ENCODE measurements around the gene DAAM2.
A peak's percentile ranks its signal among the peaks of the same experiment; 100 is the strongest.

The DAAM2 gene

DNA sequence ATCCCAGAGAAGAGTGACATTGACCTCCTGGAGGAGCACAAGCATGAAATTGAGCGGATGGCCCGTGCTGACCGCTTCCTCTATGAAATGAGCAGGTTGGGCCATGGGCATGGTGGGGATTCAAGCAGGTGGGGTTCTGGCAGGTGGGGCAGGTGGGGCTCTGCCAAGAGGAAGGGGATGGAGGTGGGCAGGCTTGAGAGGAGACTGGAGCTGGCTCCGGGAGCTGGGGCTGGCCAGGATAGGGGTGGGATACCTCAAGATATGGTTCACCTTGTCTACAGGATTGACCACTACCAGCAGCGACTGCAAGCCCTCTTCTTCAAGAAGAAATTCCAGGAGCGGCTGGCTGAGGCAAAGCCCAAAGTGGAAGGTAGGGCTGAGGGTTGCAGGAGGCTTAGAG is 99.2 kb downstream of the DAAM2 start:
- DNase-seq = no peak

DNA sequence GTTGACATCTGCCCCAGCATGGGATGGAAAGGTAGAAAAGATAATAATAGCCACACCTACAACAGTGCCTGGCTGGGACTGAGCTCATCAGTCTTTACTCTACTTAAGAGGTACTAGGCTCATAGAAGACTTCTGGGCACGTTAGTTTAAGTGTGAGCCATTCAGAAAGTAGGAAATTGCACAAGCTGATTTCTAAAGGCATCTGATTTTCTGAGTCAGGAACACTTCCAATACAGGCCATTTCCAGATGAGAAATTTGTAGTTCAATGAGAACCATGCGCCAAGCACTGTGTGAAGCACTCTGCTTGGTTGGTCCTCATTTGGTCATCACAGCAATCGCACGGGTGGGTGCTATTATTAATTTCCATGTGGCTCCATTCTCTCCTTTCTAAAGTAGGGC is 99.8 kb downstream of the DAAM2 start:
- DNase-seq = no peak

DNA sequence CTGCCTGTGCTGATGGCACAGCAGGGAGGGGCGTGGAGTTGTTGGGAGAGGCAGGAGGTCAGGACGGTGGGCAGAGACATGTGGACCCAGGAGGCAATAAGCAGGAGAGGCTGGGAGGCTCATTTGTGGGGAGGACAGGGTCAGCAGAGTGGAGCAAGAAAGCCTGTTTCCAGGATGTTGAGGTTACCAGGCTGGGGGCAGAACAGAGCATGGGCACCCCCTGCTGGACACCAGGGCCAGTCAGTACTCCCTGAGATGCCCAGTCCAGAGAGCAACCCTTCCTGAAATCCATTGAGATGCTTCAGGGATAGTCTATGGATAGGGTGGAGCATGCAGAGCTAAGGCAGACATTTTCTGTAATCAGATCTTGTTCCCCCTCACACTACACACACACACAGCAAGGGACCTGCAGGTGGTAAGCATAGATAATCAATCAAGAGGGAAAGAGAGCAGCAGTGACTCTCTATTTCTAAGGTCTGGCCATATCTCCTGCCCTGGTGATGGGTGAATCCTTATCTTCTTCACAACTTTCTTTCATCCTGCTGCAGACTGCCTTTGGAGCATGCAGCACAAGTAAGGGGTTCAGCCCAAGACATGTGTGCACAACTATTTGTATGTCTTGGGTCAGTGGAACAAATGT is 100.4 kb downstream of the DAAM2 start:
- DNase-seq = no peak

DNA sequence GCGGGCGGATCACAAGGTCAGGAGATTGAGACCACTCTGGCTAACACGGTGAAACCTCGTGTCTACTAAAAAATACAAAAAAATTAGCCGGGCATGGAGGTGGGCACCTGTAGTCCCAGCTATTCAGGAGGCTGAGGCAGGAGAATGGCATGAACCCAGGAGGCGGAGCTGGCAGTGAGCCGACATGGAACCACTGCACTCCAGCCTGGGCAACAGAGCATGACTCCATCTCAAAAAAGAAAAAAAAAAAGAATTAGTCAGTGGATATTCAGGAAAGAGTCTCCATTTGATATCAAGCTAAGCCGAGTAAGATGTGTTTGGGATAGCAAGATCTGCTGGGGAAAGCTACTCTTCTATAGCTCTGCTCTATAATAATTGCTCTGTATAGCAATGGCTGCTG is 101.1 kb downstream of the DAAM2 start:
- no peak for DNase-seq

DNA sequence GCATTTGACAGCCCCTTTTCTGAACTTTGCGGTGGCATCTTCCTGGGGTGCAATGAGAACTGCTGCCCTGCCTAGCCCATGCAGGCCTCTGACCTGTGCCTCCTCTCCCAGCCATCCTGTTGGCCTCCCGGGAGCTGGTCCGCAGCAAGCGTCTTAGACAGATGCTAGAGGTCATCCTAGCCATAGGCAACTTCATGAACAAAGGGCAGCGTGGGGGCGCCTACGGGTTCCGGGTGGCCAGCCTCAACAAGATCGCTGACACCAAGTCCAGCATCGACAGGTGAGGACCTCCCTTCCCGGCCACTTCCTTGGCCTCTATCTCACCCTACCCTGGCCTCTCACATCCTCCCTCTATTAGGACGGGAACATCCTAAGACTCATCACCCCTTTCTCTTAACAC is 104.5 kb downstream of the DAAM2 start:
- no peak for DNase-seq

DNA sequence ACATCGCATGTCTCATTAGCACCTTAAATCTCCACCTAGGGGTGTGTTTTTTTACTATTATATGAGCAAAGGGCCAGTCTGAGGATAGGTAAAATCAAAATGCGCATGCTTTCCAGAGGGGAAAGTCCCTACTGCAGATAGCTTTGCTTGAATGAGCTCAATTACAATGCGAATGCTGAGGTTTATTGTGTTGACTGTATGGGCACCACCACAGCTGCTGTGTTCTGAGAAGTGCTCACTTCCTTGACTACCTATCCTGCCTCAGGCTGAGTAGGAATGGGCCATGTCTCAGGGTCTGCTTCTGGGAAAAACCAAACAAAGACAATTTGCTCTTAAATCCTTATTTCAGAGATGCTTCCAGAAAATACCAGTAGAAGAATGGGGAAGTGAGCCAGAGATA is 105.5 kb downstream of the DAAM2 start:
- no peak for DNase-seq

DNA sequence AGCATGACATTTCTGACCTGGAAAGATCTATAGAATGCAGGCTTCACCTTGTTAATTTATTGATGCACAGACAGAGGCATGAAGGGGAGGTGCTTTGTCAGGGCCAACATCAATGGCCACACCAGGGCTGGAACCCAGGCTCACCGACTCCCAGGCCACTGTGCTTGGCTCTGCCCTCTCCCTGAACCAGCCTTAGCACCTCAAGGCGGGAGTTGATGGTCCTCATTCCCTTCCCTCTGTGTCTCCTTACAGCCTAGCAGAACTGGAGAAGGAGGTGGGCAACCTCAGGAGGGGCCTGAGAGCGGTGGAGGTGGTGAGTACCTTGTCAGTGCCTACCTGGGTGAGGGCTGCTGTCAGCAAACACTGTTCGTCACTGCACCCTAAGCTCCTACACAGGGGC is 106.4 kb downstream of the DAAM2 start:
- DNase-seq = no peak

DNA sequence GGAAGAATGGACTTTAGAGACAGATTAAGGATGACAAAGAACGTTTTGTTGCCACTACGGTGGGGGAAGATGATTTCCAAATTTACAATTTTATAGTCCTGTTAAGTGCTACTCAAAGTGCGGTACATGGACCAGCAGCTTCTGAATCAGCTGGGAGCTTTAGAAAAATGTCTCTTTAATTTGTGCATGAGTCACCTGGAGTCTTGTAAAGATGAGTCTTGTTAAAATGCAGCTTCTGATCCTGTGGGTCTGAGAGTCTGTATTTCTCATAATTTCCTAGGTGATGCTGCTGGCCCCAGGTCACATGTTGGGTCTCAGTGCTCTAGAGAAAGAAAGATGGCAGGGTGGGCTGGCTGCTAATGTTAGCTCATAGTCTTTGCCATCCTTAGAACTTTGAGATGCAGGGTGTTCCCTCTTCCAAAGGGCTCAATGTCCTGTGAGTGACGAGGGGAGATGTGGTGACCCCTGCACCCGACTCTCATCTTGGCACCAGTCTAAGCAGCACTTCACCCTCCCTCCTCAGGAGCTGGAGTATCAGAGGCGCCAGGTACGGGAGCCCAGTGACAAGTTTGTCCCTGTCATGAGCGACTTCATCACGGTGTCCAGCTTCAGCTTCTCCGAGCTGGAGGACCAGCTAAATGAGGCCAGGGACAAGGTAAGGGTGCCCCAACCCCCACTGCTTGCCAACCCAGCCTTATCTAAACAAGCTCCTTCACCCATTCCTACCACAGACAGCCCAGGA is 107.5 kb downstream of the DAAM2 start:
- DNase-seq = no peak

DNA sequence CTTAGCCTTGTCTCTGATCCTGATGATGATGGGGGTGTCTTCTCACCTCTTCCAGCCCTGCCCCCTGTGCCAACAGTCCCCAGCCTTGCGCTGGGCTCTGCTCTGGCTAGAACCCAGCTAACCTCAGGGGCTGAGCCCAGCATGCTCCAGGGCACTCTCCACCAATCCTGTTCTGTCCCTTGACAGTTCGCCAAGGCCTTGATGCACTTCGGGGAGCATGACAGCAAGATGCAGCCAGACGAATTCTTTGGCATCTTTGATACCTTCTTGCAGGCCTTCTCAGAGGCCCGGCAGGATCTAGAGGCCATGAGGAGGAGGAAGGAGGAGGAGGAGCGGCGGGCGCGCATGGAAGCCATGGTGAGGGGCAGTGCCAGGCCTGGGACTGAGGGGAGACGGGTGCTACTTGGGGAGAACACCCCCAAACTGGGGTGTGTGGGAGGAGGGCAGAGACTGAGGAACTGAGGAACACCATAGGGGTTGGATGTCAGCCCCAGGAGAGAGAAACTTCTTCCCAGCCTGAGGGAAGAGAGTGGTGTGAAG is 109.0 kb downstream of the DAAM2 start:
- DNase-seq = no peak

DNA sequence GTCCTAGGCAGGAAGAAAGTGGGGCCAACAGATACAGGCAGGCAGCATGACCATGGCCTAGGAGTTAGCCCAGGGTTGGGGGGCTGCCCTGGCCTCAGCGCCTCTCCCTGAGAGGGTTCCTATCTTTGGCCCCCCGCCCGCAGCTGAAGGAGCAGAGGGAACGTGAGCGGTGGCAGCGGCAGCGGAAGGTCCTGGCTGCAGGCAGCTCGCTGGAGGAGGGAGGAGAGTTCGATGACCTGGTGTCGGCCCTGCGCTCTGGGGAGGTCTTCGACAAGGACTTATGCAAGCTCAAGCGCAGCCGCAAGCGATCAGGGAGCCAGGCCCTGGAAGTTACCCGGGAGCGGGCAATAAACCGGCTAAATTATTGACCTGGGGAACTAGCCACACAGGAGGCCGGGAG is 109.5 kb downstream of the DAAM2 start:
- no peak for DNase-seq

DNA sequence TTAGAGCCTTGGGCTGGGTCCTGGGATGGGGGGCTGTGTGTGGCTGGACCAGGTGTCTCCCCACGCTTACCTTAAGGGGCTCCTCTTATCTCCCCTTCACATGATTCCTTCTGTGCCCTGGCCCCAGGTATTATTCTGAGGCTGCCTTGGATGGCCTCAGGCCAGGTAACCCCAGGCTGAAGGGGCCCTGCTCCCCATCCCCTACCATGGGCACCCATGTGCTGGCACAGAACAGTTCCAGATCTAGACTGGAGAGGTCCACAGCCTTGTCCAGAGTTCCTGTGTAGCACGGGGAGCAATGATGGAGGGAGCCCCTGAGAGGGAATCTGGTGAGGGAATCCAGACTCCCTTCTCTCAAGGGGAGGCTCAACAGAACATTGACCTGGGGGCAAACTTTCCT is 110.0 kb downstream of the DAAM2 start:
- no peak for DNase-seq

DNA sequence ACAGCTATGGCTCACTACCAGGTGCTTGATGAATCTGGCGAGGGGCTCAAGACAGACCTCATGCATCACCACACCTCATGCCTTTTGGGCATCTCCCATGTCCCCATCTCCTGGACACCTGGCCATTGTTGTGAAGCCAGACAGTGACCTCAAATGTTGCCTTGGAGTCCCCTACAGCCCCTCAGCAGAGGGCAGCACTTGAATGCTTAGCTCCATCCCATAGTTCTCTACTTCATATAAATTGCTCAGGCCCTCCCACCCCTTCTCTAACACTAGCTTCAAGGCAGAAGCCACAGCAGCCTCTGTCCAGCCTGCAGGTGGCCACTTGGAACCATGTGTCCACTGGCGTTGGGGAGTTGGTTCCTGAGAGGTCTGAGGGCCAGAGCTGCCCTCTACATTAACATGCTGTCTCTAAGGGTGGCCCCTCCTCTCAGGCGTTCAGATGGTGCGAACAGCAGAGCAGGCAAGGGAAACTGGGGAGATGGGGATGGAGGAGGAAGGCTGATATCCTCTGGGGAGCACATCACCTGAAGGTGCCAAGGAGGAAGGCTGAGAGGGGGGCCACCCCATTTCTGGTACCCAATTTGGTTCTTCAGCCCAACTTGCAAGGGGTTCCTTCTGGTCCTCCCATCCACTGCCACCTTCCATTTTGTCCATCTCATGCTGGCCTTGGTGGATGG is 110.8 kb downstream of the DAAM2 start:
- DNase-seq = no peak

DNA sequence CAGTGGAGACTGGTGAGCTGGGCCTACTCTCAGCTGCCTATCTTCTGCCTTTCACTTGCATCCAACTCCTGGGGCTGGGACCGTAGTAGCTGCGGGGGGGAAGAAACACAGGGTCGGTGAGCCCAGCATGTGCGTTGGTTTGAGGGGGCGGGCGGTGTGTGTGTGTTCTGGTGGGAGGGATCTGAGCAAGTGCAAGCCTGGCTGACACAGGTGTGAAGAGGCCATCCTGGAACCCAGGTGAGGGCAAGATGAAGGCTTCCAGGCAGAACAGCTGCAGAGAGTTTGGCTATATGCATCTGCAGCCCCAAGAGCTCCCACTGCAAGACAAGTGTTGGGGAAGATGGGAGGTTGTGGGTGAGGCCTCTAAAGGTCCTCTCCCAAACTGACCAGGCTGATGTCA is 111.5 kb downstream of the DAAM2 start:
- no peak for DNase-seq

DNA sequence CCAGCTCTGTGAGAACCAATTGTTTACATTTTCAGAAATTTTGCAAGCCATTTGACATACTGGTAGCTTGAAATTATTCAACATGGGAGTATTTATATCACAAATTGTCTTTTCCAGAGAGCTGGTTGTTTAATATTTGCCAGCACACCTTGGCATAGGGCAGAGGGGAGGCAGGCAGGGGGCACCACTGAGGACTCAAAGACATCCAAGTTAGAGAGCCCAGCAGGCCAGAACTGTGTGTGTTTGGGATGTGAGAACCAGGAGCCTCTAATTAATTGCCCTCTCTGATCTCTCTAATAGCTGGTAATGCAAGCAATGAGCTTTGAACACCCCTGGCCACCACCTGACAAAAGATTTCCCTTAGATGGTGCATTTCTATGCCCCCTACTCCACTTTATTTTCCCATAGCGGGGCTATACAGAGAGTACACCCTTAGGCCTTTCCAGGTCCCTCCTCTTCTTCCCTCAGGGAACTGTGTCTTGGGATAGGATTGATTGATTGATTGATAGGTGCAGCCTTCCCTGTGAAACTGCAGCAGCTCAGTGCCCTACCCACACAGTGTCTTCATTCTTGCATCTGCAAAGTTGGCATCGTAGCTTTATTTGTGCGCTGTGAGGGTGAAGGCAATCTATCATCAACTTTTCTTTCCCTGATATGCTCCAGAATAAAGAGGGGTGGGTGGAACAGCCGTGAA is 112.9 kb downstream of the DAAM2 start:
- no peak for DNase-seq

DNA sequence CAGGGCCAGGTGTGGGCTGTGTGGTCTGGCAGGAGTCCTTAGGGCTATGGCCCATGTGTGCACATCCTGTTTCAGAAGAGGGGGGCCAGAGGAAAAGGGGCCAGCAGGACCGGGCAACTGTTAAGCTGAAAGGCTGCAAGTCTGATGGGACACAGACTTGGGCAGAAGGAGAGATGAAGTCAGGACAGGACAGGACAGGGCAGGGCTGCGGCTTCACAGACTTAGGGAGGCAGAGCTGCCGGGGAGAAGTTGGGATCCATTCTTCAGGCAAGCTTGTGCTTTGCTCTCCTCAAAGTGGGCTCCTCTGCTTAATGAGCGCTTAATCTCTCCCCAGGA is 113.4 kb downstream of the DAAM2 start:
- no peak for DNase-seq

DNA sequence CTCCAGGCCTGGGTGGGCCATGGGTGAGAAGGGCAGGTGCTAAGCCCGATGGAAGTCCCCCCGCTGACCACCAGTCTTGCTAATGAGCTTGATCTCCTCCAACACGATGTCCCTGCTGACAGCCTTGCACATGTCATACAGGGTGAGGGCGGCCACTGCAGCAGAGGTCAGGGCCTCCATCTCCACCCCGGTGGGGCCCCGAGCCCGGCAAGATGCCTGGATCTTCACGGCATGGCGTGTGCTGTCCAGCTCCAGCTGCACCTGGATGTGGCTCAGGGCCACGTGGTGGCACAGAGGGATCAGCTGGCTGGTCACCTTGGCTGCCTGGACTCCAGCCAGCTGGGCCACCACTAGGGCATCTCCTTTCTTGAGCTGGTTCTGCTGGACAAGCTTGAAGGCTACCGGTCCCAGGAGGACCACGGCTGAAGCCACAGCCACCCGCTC is 114.2 kb downstream of the DAAM2 start:
- no peak for DNase-seq

DNA sequence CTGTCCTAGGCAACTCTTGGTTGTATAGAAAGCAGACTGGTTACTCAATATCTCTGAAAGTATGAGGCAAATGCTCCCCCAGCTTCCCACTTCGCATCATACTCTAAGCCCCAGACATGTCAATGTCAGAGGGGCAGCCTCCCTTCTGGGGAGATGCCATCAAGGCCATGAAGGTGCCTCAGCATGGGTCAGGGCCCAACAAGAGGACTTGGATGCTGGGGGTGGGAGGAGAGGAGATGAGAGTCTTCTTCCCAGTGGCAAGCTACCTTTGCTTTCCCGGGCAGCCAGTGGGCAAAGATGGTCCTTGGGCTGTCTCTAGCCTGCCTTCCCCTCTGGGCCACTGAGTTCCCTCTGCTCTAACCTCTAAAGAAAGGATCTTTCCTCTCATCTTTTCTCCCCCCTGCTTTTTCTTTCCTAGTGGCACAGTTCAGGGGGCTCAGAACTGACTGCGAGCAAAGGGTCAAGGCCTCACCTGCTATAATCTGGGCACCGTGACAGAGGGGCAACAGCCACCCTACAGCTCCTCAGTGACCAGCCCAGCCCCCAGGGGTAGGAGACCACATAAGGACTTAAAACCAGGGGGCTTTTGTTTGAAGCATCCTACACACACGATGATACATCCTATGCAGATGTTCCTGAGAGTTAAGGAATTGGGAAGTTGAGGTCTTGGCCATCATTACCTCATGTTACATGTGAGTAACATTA is 115.8 kb downstream of the DAAM2 start:
- DNase-seq = no peak

DNA sequence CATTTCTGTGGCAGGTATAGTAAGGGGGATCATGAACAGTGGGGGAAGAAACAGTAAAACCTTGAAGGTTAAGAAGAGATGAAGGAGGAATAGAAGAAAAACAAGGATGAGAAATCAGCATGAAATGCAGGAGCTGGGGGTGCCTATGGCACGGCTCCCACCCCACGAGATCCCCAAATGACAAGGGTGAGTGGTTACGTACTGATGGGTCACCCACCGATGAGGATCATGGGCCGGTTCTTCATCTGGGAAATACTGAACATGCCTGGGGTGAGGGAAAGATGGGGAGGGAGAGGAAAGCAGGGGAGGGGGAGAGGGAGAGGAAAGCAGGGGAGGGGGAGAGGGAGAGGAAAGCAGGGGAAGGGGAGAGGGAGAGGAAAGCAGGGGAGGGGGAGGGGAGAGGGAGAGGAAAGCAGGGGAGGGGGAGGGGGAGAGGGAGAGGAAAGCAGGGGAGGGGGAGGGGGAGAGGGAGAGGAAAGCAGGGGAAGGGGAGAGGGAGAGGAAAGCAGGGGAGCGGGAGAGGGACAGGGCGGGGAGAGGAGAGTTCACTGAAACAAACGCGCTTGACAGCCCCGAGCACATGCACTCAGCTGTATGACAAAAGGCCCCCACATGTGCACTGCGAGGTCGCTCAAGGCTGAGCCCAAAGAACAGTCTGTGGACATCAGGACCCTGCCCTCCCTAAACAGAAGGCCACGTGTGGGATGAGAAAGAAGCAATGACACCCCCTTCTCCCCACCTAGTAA is 116.8 kb downstream of the DAAM2 start:
- DNase-seq = no peak

DNA sequence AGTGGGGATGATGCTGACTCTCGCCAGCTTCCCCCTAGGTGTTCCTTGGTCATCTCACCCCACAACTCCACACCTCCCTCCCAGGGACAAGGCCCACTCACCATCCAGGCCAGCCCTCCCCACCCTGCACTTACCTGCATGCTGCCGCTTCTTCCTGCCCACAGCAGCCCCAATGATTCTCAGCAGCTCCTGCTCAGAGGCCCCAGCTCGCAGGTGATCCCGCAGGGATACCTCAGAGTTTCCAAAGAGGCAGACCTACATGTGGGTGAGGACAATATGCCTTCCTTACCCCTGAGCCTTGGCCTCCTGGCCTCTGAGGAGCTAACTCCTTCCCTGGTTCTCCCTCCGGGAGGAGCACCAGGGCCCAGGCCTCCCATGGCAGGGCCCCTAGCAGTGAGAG is 117.5 kb downstream of the DAAM2 start:
- no peak for DNase-seq

DNA sequence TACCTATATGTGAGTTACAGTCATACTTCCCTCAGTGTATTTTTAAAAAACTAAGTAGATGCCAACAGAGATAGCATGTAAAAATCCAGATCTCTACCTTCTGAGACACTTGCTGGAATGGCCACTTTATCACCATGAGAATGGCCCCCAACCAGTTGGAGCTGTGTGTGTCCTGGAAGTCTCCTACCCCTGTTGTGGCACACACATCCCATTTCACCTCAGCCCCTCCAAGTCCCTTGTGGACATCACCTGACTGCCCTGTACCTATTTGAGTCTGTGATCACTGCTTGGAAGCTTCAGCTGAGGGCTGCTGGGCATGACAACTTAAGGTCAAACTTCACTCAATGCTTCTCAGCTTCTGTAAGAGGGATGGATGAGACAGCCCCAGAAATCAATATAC is 118.0 kb downstream of the DAAM2 start:
- DNase-seq = no peak

DNA sequence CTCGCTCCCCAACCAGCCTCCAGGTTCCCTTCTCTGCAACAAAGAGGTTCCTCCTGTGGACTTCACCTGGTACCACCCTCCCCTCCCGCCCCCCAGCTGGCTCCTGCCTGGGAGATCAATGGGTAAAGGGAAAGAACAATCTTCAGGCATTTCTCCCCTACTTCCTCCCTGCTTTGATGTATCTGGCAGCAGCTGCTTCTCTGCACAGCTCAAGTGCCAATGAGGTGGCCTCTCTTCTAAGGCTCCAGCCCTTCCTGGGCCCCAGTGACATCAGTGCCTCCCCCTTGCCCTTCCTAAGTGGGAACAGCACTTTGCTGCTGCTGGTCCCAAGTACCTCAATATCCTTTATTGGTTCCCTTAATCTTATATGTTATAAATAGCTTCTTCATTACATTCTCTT is 118.6 kb downstream of the DAAM2 start:
- no peak for DNase-seq

DNA sequence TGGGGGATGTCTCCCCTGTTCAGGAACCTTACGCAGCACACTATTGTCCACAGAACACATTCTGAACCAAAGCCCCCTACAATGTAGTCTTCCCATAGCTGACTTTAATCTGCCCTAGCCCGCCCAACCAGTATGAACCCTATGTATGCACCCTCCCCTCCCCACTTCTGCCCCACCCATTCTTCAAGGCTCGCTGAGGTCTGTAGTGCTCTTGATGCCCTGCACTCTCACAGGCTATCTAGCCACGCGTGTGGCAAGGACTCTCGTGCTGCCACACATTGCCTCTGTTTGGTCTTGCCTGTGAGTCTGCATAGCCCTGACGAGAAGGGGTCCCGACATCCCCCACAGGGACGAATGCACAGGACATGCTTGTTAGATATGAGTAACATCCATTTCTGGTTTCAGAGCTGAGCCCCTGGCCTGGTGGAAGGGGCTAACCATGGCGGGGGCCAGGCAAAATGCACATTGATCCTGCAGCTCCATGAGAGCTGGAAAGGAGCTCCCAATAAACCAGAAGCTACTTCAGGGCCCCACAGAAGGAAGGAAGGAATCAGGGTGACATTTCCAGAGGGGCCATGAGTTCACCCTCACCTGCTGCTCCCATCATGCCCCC is 119.4 kb downstream of the DAAM2 start:
- peak; percentile 36 for DNase-seq
